C4-2B (cell line): Measurements from ENCODE around the gene ADAMTS19.
A peak's percentile ranks its signal among the peaks of the same experiment; 100 is the strongest.

Experiments used
- H3K27ac ChIP-seq: fragments of 450-650 bp; 2 replicates; pipeline ENCODE4 v1.5.1; 2017
- CTCF ChIP-seq: fragments of 450-650 bp; conservative IDR thresholded peaks from 2 replicates; pipeline ENCODE4 v1.5.1; 2017; ENCODE audit warnings: mild to moderate bottlenecking
- ZFX ChIP-seq: fragments of 450-650 bp; IDR thresholded peaks from 2 replicates; pipeline ENCODE4 v1.6.1; 2017

ADAMTS19 gene

GRCh38 chr5:129770024-129770820, 310.1 kb downstream of the ADAMTS19 start:
- H3K27ac ChIP-seq: no peak overlapping the region
- TF ChIP-seq ZFX (no peak), CTCF (no peak)

- H3K27ac ChIP-seq: no peak overlapping the region
- TF ChIP-seq ZFX: no peak
- TF ChIP-seq CTCF: peak; percentile 90
These were observed 311.1 kb downstream of the ADAMTS19 start for GRCh38 chr5:129771058-129771838.

- TF ChIP-seq CTCF (no peak), ZFX (no peak)
- H3K27ac ChIP-seq: no peak overlapping the region
These were observed 313.3 kb downstream of the ADAMTS19 start for GRCh38 chr5:129773376-129773775.

- TF ChIP-seq CTCF (no peak), ZFX (no peak)
- no peak overlapping the region for H3K27ac ChIP-seq
These were observed 321.5 kb downstream of the ADAMTS19 start for GRCh38 chr5:129781594-129781993.
